GM12878 (cell line): Measurements from ENCODE around the gene STAT5A. TPM values are rescaled to one million over a fixed set of nuclear protein-coding genes. Genes with fewer than 3 reads are reported as not detected.
A peak's percentile ranks its signal among the peaks of the same experiment; 100 is the strongest.

ENCODE experiments used
- CREB1 ChIP-seq: IDR thresholded peaks from 2 replicates; pipeline ENCODE4 v1.6.1; 2012; ENCODE audit warnings: low read depth, mild to moderate bottlenecking, inconsistent platforms
- EED ChIP-seq: sonication (generic); IDR thresholded peaks from 2 replicates; pipeline ENCODE4 v1.6.1; 2016; ENCODE audit warnings: antibody characterized with exemption, low read depth
- EGR1 ChIP-seq, 2 experiments: IDR thresholded peaks; 1 replicate in 1 of 2; 2 replicates in 1 of 2; pipeline ENCODE4 v1.6.1; 2011 to 2012; ENCODE audit warnings: low read depth in 2 of 2, low read length in 2 of 2, borderline replicate concordance in 1 of 2, mild to moderate bottlenecking in 1 of 2, moderate library complexity in 1 of 2
- ESRRA ChIP-seq: IDR thresholded peaks from 2 replicates; pipeline ENCODE4 v1.6.1; 2012; ENCODE audit warnings: mild to moderate bottlenecking, low read length, improper control_type of control experiment
- EZH2 ChIP-seq: IDR thresholded peaks from 2 replicates; pipeline ENCODE4 v1.6.1; 2012; ENCODE audit warnings: low read depth, mild to moderate bottlenecking, control low read depth, inconsistent platforms, low read length, borderline replicate concordance; ENCODE audit not compliant: control insufficient read depth
- FOXM1 ChIP-seq: IDR thresholded peaks from 2 replicates; pipeline ENCODE4 v1.6.1; 2012; ENCODE audit warnings: low read depth, mild to moderate bottlenecking, inconsistent platforms, low read length, moderate library complexity
- HDAC2 ChIP-seq: fragments of 200-600 bp; sonication (generic); IDR thresholded peaks from 2 replicates; pipeline ENCODE4 v1.6.1; 2017
- JUNB ChIP-seq: IDR thresholded peaks from 2 replicates; pipeline ENCODE4 v1.6.1; 2016; ENCODE audit warnings: antibody characterized with exemption, mild to moderate bottlenecking
- KAT2A ChIP-seq: conservative IDR thresholded peaks from 2 replicates; pipeline ENCODE4 v1.6.1; 2011; ENCODE audit warnings: low read depth, low read length; ENCODE audit not compliant: control insufficient read depth
- MEF2B ChIP-seq: fragments of 450-650 bp; IDR thresholded peaks from 2 replicates; pipeline ENCODE4 v1.6.1; 2018; ENCODE audit warnings: mild to moderate bottlenecking, moderate library complexity; ENCODE audit not compliant: partially characterized antibody, poor library complexity, severe bottlenecking
- MLLT1 ChIP-seq: fragments of 450-650 bp; IDR thresholded peaks from 2 replicates; pipeline ENCODE4 v1.6.1; 2016; ENCODE audit warnings: mild to moderate bottlenecking
- MTA3 ChIP-seq: IDR thresholded peaks from 2 replicates; pipeline ENCODE4 v1.6.1; 2012; ENCODE audit warnings: low read length, inconsistent platforms, borderline replicate concordance
- NKRF ChIP-seq: fragments of 450-650 bp; conservative IDR thresholded peaks from 2 replicates; pipeline ENCODE4 v1.6.1; 2017; ENCODE audit warnings: mild to moderate bottlenecking, moderate library complexity
- RAD21 ChIP-seq: IDR thresholded peaks from 2 replicates; pipeline ENCODE4 v1.6.1; 2011; ENCODE audit warnings: mild to moderate bottlenecking, low read depth, low read length, moderate library complexity; ENCODE audit not compliant: insufficient read depth
- SMARCA5 ChIP-seq: fragments of 450-650 bp; IDR thresholded peaks from 2 replicates; pipeline ENCODE4 v1.6.1; 2017; ENCODE audit warnings: mild to moderate bottlenecking
- SP1 ChIP-seq: IDR thresholded peaks from one replicate; pipeline ENCODE4 v1.6.1; 2011; ENCODE audit warnings: low read depth, low read length
- STAT1 ChIP-seq: fragments of 450-650 bp; conservative IDR thresholded peaks from 2 replicates; pipeline ENCODE4 v1.6.1; 2014; ENCODE audit warnings: antibody characterized with exemption, mild to moderate bottlenecking
- TCF12 ChIP-seq: IDR thresholded peaks from 2 replicates; pipeline ENCODE4 v1.6.1; 2011; ENCODE audit warnings: low read depth, mild to moderate bottlenecking, low read length
- TCF3 ChIP-seq: IDR thresholded peaks from 2 replicates; pipeline ENCODE4 v1.6.1; 2012; ENCODE audit warnings: low read depth, mild to moderate bottlenecking, low read length, borderline replicate concordance; ENCODE audit not compliant: insufficient read depth
- YBX1 ChIP-seq: fragments of 450-650 bp; IDR thresholded peaks from 2 replicates; pipeline ENCODE4 v1.6.1; 2016; ENCODE audit warnings: antibody characterized with exemption
- ZNF207 ChIP-seq: fragments of 450-650 bp; IDR thresholded peaks from 2 replicates; pipeline ENCODE4 v1.6.1; 2014; ENCODE audit warnings: antibody characterized with exemption, mild to moderate bottlenecking, borderline replicate concordance
- ZNF24 ChIP-seq: fragments of 450-650 bp; IDR thresholded peaks from 2 replicates; pipeline ENCODE4 v1.6.1; 2017; ENCODE audit warnings: antibody characterized with exemption, mild to moderate bottlenecking
- polyA plus RNA-seq, 11 experiments: library from polyadenylated mRNA; depleted of rRNA in 4 of 11; unstranded in 6 of 11; stranded (reverse) in 5 of 11; fragments of >200 nt; fragmentation: Nextera tagmentation in 4 of 11; fragmentation: Illumina TruSeq in 1 of 11; extraction: Ambion mirVana in 4 of 11; extraction: Trizol in 1 of 11; gene quantifications; 1 replicate in 1 of 11; 2 replicates in 10 of 11; pipeline versions ENCODE4 v1.2.1 to v1.2.3, GENCODE V29; 2011 to 2016; ENCODE audit warnings: inconsistent platforms in 2 of 11, missing spikeins in 2 of 11, low read depth in 1 of 11
- total RNA-seq, 4 experiments: library from RNA; depleted of rRNA in 3 of 4; stranded (reverse); fragments of >200 nt in 3 of 4; fragmentation: Illumina TruSeq in 1 of 4; extraction: Trizol in 1 of 4; gene quantifications; 2 replicates each; pipeline versions ENCODE4 v1.2.1 to v1.2.3, GENCODE V29; 2013 to 2021
- TF ChIP-seq, protein P1 (sequence below): fragments of 450-650 bp; IDR thresholded peaks from 2 replicates; pipeline ENCODE4 v1.6.1; 2017; ENCODE audit warnings: mild to moderate bottlenecking, moderate library complexity

Gene STAT5A
- total and polyA plus RNA-seq, 10 of the 15 experiments (the other 5 are each of a cell fraction or from before 2014, with no cell fraction given), result 14.8 to 86.4 (median 41.5) TPM

DNA sequence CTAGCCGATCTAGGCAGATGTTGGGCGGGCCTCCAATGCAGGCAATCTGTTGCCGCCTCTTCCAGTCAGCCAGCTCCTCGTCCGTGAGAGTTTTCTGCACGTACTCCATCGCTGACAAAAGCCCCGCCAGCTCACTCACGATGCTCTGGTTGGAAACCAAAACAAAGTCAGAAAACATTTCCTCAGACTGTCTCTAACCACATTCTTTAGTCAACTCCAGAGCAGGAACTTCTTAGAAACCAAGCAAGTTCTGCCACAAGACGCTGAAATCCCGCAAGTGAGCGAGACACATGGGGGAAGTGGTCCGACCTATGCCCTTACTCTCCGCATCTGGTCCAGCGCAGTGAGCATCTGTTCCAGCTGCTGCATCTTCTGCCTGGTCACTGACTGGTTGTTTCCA lies 49.1 kb downstream of the STAT5A start (continued):
- no peak for TF ChIP-seq ZNF207
- TF ChIP-seq EED, result peak; percentile 94
- no peak for TF ChIP-seq ZNF24
- peak; percentile 98 for TF ChIP-seq TCF12
- no peak for TF ChIP-seq ESRRA
- no peak for TF ChIP-seq SMARCA5
- peak; percentile 91 for TF ChIP-seq FOXM1
- TF ChIP-seq, protein P1, sequence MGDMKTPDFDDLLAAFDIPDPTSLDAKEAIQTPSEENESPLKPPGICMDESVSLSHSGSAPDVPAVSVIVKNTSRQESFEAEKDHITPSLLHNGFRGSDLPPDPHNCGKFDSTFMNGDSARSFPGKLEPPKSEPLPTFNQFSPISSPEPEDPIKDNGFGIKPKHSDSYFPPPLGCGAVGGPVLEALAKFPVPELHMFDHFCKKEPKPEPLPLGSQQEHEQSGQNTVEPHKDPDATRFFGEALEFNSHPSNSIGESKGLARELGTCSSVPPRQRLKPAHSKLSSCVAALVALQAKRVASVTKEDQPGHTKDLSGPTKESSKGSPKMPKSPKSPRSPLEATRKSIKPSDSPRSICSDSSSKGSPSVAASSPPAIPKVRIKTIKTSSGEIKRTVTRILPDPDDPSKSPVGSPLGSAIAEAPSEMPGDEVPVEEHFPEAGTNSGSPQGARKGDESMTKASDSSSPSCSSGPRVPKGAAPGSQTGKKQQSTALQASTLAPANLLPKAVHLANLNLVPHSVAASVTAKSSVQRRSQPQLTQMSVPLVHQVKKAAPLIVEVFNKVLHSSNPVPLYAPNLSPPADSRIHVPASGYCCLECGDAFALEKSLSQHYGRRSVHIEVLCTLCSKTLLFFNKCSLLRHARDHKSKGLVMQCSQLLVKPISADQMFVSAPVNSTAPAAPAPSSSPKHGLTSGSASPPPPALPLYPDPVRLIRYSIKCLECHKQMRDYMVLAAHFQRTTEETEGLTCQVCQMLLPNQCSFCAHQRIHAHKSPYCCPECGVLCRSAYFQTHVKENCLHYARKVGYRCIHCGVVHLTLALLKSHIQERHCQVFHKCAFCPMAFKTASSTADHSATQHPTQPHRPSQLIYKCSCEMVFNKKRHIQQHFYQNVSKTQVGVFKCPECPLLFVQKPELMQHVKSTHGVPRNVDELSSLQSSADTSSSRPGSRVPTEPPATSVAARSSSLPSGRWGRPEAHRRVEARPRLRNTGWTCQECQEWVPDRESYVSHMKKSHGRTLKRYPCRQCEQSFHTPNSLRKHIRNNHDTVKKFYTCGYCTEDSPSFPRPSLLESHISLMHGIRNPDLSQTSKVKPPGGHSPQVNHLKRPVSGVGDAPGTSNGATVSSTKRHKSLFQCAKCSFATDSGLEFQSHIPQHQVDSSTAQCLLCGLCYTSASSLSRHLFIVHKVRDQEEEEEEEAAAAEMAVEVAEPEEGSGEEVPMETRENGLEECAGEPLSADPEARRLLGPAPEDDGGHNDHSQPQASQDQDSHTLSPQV, result no peak
- TF ChIP-seq KAT2A, result no peak
- TF ChIP-seq EGR1 (IDR thresholded peaks at IDR 0.05; ENCODE audit: borderline replicate concordance in 1 of 2, low read depth in 2 of 2, low read length in 2 of 2), result no peak
- peak; percentile 61; the same call in 1 of the 2 replicates for TF ChIP-seq CREB1
- no peak for TF ChIP-seq STAT1
- peak; percentile 82 for TF ChIP-seq JUNB
- TF ChIP-seq RAD21, result no peak
- TF ChIP-seq TCF3, result peak; percentile 92
- no peak for TF ChIP-seq NKRF
- peak; percentile 53 for TF ChIP-seq MEF2B
- TF ChIP-seq YBX1, result no peak
- peak; percentile 63 for TF ChIP-seq SP1
- TF ChIP-seq MTA3, result peak; percentile 86; the same call in 1 of the 2 replicates
- TF ChIP-seq EZH2, result no peak
- TF ChIP-seq HDAC2, result no peak
- no peak for TF ChIP-seq MLLT1
